ENCODE results near the gene ERV3-1.
"Not testable (repeated sequence)": the region's sequence is repeated elsewhere in the genome, so short reads cannot be mapped to it uniquely, and the experiment has no call there.

ERV3-1 gene

DNA sequence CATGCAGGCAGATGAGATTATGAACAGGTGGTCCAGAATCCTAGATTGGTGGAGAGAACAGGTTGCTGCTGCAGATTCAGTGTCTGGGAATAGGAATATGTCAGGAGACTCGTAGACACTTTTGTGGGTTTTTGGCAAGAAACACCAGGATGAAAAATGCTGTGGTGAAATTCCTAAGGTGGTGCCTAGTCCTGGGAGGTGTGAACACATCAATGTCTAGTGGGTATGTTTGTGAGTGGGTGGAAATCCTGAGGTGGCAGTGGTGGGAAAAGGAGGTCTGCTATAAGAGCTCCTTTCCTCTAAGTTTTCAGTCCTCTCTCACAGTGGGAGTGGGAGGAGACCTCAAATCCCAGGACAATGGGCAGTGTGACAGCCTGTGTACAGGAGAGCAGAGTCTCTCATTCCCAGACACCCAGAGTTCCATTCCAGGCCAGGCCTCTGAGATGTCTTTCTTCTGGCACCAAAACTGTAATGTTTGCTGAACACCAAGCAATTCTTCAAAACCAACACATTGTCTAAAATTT lies 5.1 kb downstream of the ERV3-1 start:
- no peak for DNase-seq (ENCODE audit: low read depth, low spot score)

DNA sequence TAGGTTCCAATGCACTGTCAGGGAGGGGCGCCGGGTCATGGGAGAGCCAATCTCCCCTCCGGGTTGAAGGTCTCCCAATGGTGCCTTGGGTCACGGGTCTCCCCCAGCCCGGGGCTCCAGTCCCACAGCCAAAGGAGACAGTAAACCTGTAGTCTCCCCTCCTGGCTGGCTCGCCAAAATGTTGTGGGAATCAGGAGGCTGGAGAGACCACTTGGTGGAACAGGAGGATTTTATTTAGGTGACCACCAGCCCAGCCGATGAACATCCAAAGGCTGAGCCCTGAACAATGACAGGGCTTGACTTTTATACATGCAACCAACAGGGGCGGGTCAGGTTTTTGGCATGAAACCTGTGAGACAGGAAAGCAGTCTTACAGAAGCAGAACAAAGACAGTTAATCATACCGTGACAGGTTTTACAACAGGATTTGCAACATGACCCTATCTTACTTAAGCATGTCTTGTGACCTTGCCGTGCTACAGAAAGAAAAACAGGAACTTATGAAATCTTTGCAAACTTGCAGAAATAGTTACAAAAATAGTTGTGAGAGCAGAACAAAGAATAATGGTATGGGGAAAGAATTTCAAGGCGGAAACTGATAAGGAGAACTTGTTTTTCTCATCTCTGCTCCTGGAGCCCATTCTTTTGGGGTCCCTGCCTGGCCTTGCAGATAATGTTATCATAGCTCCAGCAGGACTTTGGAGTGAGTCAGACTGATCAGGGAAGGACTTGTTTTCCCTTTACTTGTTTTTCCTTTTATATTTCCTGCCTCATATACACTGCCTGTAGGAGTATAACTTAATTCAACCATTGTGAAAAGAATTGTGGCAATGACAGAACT lies 7.1 kb downstream of the ERV3-1 start:
- no peak for DNase-seq (ENCODE audit: low read depth, low spot score)

GRCh38 chr7:64998865-64999164 lies 7.7 kb downstream of the ERV3-1 start:
- DNase-seq (ENCODE audit: low read depth, low spot score), result no peak

GRCh38 chr7:64997927-64998391 lies 8.5 kb downstream of the ERV3-1 start:
- DNase-seq (ENCODE audit: low read depth, low spot score), result no peak

- no peak for DNase-seq (ENCODE audit: low read depth, low spot score)
Observed at GRCh38 chr7:64997164-64997908, 9.2 kb downstream of the ERV3-1 start.

GRCh38 chr7:64996305-64996704 lies 10.2 kb downstream of the ERV3-1 start:
- no peak for DNase-seq (ENCODE audit: low read depth, low spot score)

GRCh38 chr7:64993901-64994300 lies 12.6 kb downstream of the ERV3-1 start:
- no peak for DNase-seq (ENCODE audit: low read depth, low spot score)

DNA sequence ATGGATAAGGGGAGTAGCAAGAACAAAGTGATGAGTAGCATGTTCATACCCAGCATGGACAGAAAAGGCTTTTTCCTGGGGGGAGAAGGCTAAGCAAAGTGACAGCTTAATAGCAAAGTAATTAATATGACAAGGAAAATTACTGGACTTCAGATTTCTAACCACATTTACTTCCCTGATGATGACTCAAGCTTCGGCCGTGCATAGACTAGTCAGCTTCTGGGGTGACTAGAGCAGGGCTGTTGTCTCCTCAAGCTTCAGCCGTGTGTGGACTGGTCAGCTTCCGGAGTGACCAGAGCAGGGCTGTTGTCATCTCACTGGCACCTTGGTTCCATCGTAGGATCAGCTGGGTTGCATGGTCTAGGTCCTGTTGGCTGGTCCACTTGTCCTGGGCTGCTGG lies 13.5 kb downstream of the ERV3-1 start:
- no peak for DNase-seq (ENCODE audit: low read depth, low spot score)

- DNase-seq (ENCODE audit: low read depth, low spot score), result no peak
Observed at GRCh38 chr7:64990936-64991335, 15.6 kb downstream of the ERV3-1 start, which contains the start of gene ZNF117. TSS of gene ZNF117 (minus strand) at chr7:64991036.

DNA sequence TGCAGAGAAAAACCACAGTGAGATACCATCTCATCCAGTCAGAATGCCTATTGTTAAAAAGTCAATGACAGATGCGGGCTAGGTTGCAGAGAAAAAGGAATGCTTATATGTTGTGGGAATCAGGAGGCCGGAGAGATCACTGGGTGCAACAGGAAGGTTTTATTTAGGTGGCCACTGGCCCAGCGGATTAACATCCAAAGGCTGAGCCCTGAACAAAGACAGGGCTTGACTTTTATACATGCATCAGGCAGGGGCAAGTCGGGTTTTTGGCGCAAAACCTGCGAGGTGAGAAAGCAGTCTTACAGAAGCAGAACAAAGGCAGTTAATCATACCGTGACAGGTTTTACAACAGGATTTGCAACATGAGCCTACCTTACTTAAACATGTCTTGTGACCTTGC lies 16.3 kb downstream of the ERV3-1 start:
- no peak for DNase-seq (ENCODE audit: low read depth, low spot score)

- DNase-seq (ENCODE audit: low read depth, low spot score), result no peak
Observed at GRCh38 chr7:64978497-64979203, 27.8 kb downstream of the ERV3-1 start.

DNA sequence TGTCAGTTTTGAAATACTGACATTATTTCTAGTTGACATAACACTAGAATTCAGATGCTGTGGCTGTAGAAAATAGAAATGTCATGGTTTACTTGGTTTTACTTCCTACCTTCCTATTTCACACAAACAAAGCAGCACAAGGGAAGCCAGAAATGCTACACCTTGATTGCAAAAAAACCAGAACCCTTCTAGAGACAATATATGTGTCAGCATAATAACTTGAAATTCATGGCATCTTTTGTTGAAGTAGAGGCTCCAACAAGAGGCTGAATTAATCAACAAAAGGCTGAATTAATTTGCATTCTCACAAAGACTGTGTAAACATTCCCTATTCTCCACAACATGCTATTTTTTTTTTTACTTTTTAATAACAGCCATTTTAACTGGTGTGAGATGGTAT lies 40.9 kb downstream of the ERV3-1 start:
- no peak for DNase-seq (ENCODE audit: low read depth, low spot score)

GRCh38 chr7:64959072-64959747 lies 47.3 kb downstream of the ERV3-1 start:
- no peak for DNase-seq (ENCODE audit: low read depth, low spot score)

DNA sequence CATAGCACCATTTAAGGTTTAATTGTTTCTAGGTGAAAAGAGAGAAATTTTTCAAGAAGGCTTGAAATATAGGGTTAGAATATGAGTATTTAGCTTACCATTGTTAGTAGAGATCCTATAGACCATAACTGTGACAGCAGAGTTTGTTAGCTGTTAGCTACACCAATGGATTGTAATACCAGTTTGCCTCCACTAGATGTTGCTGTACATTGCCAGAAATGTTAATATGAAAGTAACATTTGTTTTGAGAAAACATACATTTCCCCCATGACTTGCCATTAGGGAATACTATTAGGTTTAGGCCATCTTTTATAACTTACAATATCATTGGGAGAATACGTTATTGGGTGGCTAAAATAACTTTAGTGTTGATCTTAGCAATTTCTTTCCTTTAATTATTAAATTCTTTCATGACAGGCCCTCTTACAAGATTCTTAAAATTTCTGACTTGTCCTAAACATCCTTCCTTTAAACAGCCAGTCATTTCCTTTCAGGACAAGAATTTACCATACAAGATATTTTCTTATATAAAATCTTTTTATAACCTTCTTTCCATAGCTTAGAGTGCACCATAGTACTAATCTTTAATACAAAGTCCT lies 55.1 kb downstream of the ERV3-1 start:
- DNase-seq (ENCODE audit: low read depth, low spot score), result no peak

- DNase-seq (ENCODE audit: low read depth, low spot score), result not testable (repeated sequence)
Observed at GRCh38 chr7:64950673-64951072, 55.8 kb downstream of the ERV3-1 start.

- DNase-seq (ENCODE audit: low read depth, low spot score), result not testable (repeated sequence)
Observed at GRCh38 chr7:64948774-64949173, 57.7 kb downstream of the ERV3-1 start.

GRCh38 chr7:64947252-64948000 lies 59.1 kb downstream of the ERV3-1 start:
- DNase-seq (ENCODE audit: low read depth, low spot score), result no peak

DNA sequence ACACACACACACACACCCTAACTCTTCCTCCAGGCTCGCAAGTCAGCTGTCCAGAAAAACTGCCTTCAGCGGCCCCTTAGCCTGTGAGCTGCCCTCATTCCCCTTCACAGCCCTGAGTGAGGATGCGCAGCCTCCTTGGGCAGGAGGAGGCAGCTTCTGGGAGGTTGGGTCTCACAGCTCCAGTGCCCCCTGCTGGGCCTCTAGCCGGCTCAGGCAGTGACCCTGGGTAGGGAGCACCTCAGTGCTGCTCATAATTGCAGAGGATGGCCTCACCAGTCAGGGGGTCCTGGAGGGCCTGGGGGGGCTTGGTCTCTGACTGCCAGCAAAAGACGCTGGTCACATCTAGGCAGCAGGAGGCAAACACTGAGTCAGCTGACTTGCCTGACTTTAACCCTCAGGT lies 59.7 kb downstream of the ERV3-1 start:
- DNase-seq (ENCODE audit: low read depth, low spot score), result no peak

GRCh38 chr7:64945503-64946175 lies 60.8 kb downstream of the ERV3-1 start:
- DNase-seq (ENCODE audit: low read depth, low spot score), result no peak
